SK-N-MC (cell line): Measurements from ENCODE around the gene CFAP410.

ENCODE experiments used
- DNase-seq: peaks from one replicate; pipeline ENCODE4 v3.0.0-alpha.2; 2011; ENCODE audit warnings: low read depth, low spot score
- H3K27ac ChIP-seq: fragments of 200-600 bp; sonication (generic); 2 replicates; pipeline ENCODE4 v1.5.1; 2016; ENCODE audit warnings: mixed run types
- H3K36me3 ChIP-seq: fragments of 200-600 bp; sonication (generic); 2 replicates; pipeline ENCODE4 v1.6.1; 2017; ENCODE audit warnings: antibody characterized with exemption, low read length, mixed read lengths; ENCODE audit not compliant: insufficient read depth
- H3K4me3 ChIP-seq: fragments of 200-600 bp; sonication (generic); 2 replicates; pipeline ENCODE4 v1.5.1; 2016
- H3K9ac ChIP-seq: fragments of 200-600 bp; sonication (generic); 2 replicates; pipeline ENCODE4 v1.8.0; 2017; ENCODE audit warnings: mixed run types, mixed read lengths; ENCODE audit not compliant: insufficient read length
- H3K9me3 ChIP-seq: fragments of 200-600 bp; sonication (generic); 2 replicates; pipeline ENCODE4 v1.6.1; 2017; ENCODE audit warnings: low read depth, mild to moderate bottlenecking, antibody characterized with exemption, low read length, moderate library complexity, mixed read lengths
- EZH2 ChIP-seq: fragments of 200-600 bp; sonication (generic); IDR thresholded peaks from one replicate; pipeline ENCODE4 v1.6.1; 2017; ENCODE audit warnings: antibody characterized with exemption
- FOXP2 ChIP-seq: optimal IDR thresholded peaks from 2 replicates; pipeline ENCODE3; 2011; ENCODE audit warnings: mild to moderate bottlenecking, moderate library complexity; ENCODE audit not compliant: insufficient read depth; ENCODE audit errors: extremely low read length, control extremely low read depth
- POLR2AphosphoS5 ChIP-seq: IDR thresholded peaks from 2 replicates; pipeline ENCODE4 v1.6.1; 2012; ENCODE audit warnings: mild to moderate bottlenecking, low read depth, low read length, borderline replicate concordance

Gene CFAP410

GRCh38 chr21:44318489-44319285, 20.5 kb downstream of the CFAP410 start:
- Histone ChIP-seq H3K9me3 (no peaks in the 10 kb centered on the region), H3K27ac (no peak overlapping the region), H3K9ac (no peak overlapping the region), H3K36me3 (no peaks in the 10 kb centered on the region; the same call in 1 of the 2 replicates), H3K4me3 (no peak overlapping the region)
- no peak for TF ChIP-seq POLR2AphosphoS5
- no peak for TF ChIP-seq FOXP2
- no peak for TF ChIP-seq EZH2
- no peak for DNase-seq

GRCh38 chr21:44317871-44318270, 21.3 kb downstream of the CFAP410 start:
- no peak overlapping the region for H3K27ac ChIP-seq
- H3K9ac ChIP-seq: no peak overlapping the region
- no peak for TF ChIP-seq EZH2
- TF ChIP-seq FOXP2: no peak
- no peak for TF ChIP-seq POLR2AphosphoS5
- H3K9me3 ChIP-seq: no peaks in the 10 kb centered on the region
- no peak overlapping the region for H3K4me3 ChIP-seq
- no peak for DNase-seq
- H3K36me3 ChIP-seq: no peaks in the 10 kb centered on the region; the same call in 1 of the 2 replicates

- no peak overlapping the region for H3K4me3 ChIP-seq
- H3K9ac ChIP-seq: no peak overlapping the region
- no peaks in the 10 kb centered on the region for H3K9me3 ChIP-seq
- no peak overlapping the region for H3K27ac ChIP-seq
- no peaks in the 10 kb centered on the region; the same call in 1 of the 2 replicates for H3K36me3 ChIP-seq
- DNase-seq: no peak
- TF ChIP-seq EZH2: no peak
- no peak for TF ChIP-seq FOXP2
- TF ChIP-seq POLR2AphosphoS5: no peak
Observed at GRCh38 chr21:44317241-44317782, 21.9 kb downstream of the CFAP410 start.

- Histone ChIP-seq H3K36me3 (no peaks in the 10 kb centered on the region; the same call in 1 of the 2 replicates), H3K4me3 (no peak overlapping the region), H3K27ac (no peak overlapping the region), H3K9ac (no peak overlapping the region), H3K9me3 (no peaks in the 10 kb centered on the region)
- TF ChIP-seq FOXP2 (no peak), EZH2 (no peak), POLR2AphosphoS5 (no peak)
- no peak for DNase-seq
Observed at GRCh38 chr21:44316277-44316900, 22.8 kb downstream of the CFAP410 start.

- H3K27ac ChIP-seq: no peak overlapping the region
- no peak for TF ChIP-seq POLR2AphosphoS5
- TF ChIP-seq EZH2: no peak
- no peak for TF ChIP-seq FOXP2
- H3K9ac ChIP-seq: no peak overlapping the region
- no peak overlapping the region for H3K4me3 ChIP-seq
- H3K9me3 ChIP-seq: no peaks in the 10 kb centered on the region
- DNase-seq: no peak
- no peaks in the 10 kb centered on the region; the same call in 1 of the 2 replicates for H3K36me3 ChIP-seq
Observed at GRCh38 chr21:44315691-44316203, 23.4 kb downstream of the CFAP410 start.

GRCh38 chr21:44314561-44314960, 24.6 kb downstream of the CFAP410 start:
- Histone ChIP-seq H3K4me3 (no peak overlapping the region), H3K27ac (no peak overlapping the region), H3K9me3 (no peaks in the 10 kb centered on the region), H3K9ac (no peak overlapping the region), H3K36me3 (no peaks in the 10 kb centered on the region; the same call in 1 of the 2 replicates)
- TF ChIP-seq POLR2AphosphoS5: no peak
- TF ChIP-seq FOXP2: no peak
- TF ChIP-seq EZH2: no peak
- no peak for DNase-seq

- no peak for TF ChIP-seq POLR2AphosphoS5
- no peak for TF ChIP-seq EZH2
- TF ChIP-seq FOXP2: no peak
- Histone ChIP-seq H3K4me3 (no peak overlapping the region), H3K27ac (no peak overlapping the region), H3K36me3 (no peaks in the 10 kb centered on the region; the same call in 1 of the 2 replicates), H3K9ac (no peak overlapping the region), H3K9me3 (no peaks in the 10 kb centered on the region)
- no peak for DNase-seq
Observed at GRCh38 chr21:44314128-44314527, 25.1 kb downstream of the CFAP410 start.

- Histone ChIP-seq H3K9me3 (no peaks in the 10 kb centered on the region), H3K4me3 (no peak overlapping the region), H3K9ac (no peak overlapping the region), H3K27ac (no peak overlapping the region), H3K36me3 (no peaks in the 10 kb centered on the region; the same call in 1 of the 2 replicates)
- no peak for DNase-seq
- no peak for TF ChIP-seq POLR2AphosphoS5
Observed at GRCh38 chr21:44313451-44313850, 25.7 kb downstream of the CFAP410 start.
